ENCODE data around the gene TMEM59L.

The TMEM59L gene

DNA sequence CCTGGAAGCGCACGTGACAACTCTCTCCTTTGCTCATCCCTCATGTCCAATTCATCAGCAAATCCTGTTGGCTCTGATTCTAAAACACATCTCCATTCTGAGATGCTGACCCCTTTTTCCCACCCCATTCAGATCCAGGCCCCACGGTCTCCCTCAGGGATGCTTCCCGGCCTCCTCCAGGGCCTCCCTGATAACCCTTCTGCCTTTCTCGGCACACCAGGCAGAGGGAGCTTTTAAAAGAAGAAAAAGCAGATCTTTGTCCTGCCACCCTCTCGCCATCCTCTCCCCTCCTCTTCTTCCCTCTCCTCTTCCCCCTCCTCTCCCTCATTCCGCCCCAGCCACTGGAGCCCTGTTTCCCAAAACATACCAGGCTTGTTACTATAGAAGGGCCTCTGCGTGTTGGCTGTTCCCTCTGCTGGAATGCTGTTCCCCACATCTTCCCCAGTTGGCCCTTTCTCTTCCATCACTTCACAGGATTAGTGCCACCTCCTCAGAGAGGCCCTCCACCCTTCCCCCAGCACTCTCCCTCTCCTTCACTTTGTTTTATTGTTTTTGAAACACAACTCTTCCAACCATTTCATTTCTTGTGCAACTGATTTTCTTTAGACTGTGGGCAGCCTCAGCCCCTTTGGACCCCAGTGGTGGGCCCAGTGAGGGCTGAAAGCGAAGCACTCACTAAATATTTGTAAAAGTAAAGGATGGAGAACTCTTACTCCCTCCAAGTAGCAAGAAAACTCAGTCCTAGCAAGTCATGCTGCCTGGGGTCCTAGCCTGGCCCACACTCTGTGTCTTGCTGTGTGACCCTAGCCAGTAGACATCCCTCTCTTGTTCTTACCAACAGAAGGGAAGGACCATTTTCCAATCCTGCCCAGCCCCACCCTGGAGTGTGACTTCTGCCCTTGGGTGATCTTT lies 3.6 kb upstream of the TMEM59L start:
- DNase-seq (ENCODE audit: low read depth, low spot score): no peak

DNA sequence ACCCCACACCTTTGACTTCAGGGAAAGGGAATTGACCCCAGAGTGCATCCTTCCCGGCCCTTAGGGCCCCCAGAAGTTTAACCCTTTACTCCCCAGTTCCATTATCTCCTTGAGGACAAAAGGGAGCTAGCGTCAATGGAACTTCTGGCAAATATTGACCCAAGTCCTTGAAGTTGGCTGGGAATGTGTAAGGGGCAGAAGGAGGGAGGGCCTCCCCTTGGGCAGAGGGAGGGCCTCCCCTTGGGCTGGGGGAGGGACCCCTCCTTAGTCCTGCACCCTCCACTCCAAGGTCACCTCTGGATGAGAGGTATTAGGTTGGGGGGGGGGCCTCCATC lies 3.0 kb upstream of the TMEM59L start:
- DNase-seq (ENCODE audit: low read depth, low spot score): no peak

DNA sequence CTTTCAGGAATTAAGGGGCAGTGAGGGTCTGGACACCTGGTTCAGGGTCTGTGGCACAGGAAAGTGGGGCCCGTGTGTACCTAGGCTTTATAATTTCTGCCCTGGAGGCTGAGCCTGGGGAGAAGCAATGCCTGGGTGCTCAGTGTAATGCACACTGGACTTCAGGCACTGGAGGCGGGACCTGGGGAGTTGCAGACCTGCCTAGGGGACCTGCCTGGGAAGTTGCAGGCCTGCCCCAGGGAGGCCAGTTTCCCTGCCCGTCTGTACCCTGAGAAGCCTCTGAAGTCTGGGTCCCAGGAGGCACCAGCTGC lies 2.5 kb upstream of the TMEM59L start:
- DNase-seq (ENCODE audit: low read depth, low spot score): no peak

- no peak for DNase-seq (ENCODE audit: low read depth, low spot score)
These were observed 1.9 kb upstream of the TMEM59L start for GRCh38 chr19:18610556-18611326.

GRCh38 chr19:18611327-18612050 lies 1.2 kb upstream of the TMEM59L start:
- DNase-seq (ENCODE audit: low read depth, low spot score): no peak

DNA sequence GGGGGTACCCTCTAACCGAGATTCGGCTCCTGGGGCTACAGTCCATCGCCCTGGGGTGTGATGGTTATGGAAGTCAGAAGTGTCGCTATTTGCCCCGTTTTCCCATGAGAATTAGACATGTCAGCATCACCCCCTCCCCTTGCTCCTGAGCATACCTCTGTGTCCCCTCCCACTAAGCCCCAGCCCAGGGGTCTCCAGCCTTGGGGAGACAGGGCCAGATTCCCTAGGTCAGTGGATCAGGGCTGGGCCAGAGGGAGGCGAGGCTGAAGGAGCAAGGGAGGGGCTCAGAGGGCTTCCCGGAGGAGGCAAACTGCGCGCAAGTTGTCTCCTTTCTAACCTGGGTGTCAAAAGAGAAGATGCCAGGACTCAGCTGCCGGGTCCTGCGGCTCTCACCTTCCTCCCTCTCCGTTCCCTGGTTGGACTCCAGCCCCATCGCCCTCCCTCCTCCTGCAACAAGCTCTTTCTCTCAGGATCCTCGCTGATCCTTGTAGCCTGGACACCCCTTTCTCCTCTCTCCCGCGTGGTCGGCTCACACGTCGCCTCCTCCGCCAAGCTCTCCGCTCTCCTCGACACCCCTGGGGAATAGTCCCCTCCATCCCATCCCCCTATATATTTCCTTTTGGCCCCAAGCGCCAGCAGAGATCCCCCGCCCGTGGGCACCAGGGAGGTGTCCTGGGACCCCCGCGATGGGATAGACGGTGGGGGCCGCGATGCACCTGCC lies 459 bp upstream of the TMEM59L start:
- DNase-seq (ENCODE audit: low read depth, low spot score): no peak

DNA sequence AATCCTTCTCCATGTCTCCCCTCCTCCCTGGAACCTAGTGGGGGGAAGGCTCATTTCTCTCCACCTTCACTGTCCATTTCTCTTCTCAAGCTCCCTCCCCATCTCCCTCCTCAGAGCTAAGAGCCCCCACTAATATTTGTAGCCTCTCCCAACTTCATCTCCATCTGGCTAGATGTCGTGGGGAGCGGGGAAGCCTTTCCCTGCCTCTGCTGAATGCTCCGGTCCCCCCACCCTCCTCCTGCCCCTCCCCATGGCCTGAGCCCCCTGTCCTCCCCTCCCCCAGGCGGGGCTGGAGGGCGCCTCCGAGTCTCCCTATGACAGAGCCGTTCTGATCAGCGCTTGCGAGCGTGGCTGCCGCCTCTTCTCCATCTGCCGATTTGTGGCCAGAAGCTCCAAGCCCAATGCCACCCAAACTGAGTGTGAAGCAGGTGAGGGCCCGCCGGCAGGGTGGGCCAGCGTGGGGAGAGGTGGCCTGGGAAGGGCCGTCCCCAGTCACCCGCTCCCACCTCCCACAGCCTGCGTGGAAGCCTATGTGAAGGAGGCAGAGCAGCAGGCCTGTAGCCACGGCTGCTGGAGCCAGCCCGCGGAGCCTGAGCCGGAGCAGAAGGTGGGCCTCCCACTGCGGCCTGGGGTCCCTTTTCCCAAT lies 1.0 kb downstream of the TMEM59L start:
- DNase-seq (ENCODE audit: low read depth, low spot score): no peak

DNA sequence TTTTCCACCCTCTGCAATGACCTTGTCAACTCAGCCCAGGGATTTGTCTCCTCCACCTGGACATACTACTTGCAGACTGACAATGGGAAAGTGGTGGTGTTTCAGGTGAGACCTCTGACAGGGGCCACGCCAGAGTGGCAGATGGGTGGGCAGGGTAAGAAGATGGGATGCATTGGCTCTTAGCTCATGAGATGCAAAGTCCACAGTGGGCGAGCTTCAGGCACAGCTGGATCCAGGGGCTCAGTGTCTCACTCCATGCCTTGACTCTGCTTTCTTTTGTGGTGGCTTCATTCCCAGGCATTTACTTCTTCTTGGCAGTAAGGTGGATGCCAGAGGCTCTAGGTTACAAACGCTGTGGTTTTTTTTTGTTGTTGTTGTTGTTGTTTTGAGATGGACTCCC lies 3.4 kb downstream of the TMEM59L start:
- no peak for DNase-seq (ENCODE audit: low read depth, low spot score)

DNA sequence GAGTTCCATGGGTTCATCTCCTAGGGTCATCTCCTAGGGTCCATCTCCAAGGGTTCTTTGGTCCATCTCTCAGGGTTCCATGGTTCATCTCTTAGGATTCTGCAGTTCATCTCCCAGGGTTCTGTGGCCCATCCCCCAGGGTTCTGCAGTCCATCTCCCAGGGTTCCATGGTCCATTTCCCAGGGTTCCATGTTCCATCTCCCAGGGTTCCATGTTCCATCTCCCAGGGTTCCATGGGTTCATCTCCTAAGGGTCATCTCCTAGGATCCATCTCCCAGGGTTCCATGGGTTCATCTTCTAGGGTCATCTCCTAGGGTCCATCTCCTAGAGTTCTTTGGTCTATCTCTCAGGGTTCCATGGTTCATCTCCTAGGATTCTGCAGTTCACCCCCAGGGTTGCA lies 4.9 kb downstream of the TMEM59L start:
- no peak for DNase-seq (ENCODE audit: low read depth, low spot score)

- DNase-seq (ENCODE audit: low read depth, low spot score): no peak
These were observed 5.6 kb downstream of the TMEM59L start for GRCh38 chr19:18618236-18618635.

DNA sequence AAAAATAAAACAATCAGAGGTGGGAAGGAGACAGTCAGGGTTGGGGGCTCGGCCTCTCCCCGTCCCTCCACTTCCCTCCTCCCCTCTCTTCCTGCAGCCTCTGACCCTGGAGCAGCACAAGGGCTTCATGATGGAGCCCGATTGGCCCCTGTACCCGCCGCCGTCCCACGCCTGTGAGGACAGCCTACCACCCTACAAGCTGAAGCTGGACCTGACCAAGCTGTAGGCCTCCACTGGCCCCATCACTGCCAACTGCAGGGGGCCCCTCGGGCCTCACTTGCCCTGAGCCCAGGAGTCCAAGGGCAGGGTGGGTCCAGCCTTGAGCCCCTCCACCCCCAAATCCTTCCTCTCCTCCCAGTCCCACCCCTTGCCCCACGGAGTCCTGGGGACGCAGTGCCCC lies 7.6 kb downstream of the TMEM59L start:
- DNase-seq (ENCODE audit: low read depth, low spot score): no peak

DNA sequence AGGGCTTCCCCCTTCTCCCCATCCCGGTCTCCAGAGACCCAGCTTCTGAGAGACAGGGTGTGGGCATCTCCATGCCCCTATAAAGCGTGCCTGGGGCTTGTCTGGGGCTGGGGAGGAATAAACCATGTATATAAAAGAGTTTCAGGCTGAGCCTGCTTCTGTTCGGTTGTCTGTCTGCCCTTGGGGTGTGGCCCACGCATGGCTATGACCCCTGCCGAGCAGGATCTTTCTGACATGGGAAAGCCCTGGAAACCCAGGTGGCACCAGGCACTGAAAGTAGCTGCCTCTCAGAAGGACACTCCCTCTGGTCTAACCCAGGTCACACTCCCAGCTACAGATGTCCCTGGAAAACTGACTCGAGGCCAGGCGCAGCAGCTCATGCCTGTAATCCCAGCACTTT lies 8.2 kb downstream of the TMEM59L start:
- no peak for DNase-seq (ENCODE audit: low read depth, low spot score)

GRCh38 chr19:18626906-18627305 lies 14.2 kb downstream of the TMEM59L start:
- DNase-seq (ENCODE audit: low read depth, low spot score): no peak

GRCh38 chr19:18629166-18630088 lies 16.8 kb downstream of the TMEM59L start:
- no peak for DNase-seq (ENCODE audit: low read depth, low spot score)

DNA sequence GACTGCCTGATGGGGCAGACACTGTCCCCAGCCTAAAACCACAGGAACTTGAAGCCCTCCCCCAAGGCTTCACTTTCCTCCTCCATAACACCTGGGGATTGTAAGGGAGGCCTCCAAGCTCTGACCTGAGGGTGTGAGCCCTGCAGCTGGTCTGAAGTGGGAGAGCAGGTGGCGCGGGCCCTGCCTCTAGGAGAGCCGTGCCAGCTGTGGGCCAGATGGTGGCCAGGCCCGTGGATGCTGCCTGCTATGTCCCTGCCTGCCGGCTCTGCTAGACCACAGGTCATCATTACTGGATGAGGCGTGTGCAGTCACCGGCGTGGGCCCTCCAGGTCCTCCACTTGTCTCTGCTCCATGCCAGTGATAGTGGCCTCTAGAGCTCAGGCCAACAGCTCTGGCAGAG lies 20.7 kb downstream of the TMEM59L start:
- DNase-seq (ENCODE audit: low read depth, low spot score): no peak

DNA sequence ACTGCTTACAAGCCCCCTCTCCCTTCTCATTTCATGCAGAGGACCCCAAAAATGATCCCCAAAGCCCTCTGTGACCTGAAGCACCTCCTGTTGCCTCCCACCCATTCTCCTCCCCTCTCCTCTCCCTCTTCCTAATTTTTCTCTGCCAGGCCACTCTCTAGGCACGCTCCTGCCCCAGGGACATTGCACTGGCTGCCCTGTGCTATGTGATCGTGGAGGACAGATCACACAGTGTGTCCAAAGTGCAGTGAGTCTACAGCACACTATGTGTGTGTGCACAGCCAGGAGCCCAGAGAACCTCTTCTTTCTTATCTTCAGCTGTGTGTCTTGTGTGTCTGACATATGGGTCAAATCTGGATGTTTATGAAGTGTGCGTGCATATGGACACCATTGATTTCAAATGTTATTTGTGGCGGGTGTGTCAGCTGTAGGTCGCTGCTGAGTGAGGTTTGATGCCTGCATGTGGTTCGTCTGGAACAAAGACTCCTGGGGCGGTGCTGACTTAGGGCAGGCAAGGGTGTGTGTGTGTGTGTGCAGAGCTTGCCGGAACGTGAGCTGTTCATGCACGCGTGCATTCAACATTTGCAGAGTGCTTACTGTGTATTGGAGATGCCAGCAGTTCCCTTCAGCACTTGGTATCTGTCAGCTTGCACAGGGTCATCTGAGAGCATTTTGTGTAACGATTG lies 22.1 kb downstream of the TMEM59L start:
- no peak for DNase-seq (ENCODE audit: low read depth, low spot score)

DNA sequence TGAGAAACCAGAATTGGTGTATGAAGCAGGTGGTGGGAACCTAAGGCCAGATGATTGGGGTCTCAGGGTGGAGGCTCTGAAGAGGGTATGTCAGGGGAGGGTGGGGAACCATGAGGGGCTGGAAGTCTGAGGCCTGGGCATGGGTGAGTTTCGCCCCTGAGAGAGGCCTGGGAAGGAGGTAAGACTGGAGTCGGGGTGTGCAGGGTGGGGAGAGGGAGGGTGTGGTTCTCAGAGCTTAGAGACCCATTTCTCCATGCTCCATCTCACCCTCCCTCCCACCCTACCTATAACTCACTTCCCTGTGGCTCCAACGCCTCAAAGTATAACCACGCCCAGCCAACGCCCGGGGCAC lies 23.1 kb downstream of the TMEM59L start:
- no peak for DNase-seq (ENCODE audit: low read depth, low spot score)

GRCh38 chr19:18636183-18636968 lies 23.7 kb downstream of the TMEM59L start:
- DNase-seq (ENCODE audit: low read depth, low spot score): peak; percentile 98

Measured in activated naive CD8-positive, alpha-beta T cell treated with anti-CD3 and anti-CD28 coated beads, Interleukin-2, amount 50 U/mL, for 16 hours (primary cell).